ENCODE data around the gene FUCA2.

FUCA2 gene, protein sequence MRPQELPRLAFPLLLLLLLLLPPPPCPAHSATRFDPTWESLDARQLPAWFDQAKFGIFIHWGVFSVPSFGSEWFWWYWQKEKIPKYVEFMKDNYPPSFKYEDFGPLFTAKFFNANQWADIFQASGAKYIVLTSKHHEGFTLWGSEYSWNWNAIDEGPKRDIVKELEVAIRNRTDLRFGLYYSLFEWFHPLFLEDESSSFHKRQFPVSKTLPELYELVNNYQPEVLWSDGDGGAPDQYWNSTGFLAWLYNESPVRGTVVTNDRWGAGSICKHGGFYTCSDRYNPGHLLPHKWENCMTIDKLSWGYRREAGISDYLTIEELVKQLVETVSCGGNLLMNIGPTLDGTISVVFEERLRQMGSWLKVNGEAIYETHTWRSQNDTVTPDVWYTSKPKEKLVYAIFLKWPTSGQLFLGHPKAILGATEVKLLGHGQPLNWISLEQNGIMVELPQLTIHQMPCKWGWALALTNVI

DNA sequence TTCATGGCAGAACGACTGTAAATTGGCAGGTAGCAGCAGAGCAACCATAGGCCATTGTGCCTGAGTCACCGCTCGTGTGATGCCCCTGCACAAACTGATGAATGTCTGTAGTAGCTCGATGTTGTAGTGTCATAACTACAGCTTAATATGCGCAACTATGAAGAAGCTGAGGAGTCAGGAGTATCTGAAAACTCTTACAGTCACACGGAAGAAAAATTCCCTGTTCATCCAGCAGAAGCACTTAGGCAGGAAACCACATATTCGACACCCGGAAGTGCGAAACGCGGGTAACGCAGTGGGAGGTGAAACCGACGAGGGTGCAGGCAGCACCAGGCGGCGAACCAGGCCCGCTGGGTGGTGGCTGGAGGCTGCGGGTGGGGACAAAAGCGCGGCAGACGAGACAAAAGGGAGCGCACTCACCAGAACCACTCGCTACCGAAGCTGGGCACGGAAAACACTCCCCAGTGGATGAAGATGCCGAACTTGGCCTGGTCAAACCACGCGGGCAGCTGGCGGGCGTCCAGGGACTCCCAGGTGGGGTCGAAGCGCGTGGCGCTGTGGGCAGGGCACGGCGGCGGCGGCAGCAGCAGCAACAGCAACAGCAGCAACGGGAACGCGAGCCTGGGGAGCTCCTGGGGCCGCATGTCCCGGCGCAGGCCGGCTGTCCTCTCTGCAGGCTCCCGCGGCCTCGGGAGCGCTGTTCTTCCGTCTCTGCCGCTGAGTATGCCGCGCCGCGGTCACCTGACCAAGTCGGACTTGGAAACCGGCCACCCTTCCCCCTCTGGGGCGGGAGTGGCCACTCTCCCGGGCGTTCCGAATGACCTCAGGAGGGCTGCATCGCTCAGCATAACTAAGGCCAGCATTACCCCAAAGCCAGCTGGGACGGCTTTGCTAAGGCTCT, at the start of gene FUCA2:
Gene FUCA2 (minus strand): TSS at position 730 of the 901 bp plus-strand sequence. CDS start 86 bp downstream, at position 644.
- in situ Hi-C loops (cut with HindIII; ENCODE audit: low sequenced_read_pairs), result no loop called here

DNA sequence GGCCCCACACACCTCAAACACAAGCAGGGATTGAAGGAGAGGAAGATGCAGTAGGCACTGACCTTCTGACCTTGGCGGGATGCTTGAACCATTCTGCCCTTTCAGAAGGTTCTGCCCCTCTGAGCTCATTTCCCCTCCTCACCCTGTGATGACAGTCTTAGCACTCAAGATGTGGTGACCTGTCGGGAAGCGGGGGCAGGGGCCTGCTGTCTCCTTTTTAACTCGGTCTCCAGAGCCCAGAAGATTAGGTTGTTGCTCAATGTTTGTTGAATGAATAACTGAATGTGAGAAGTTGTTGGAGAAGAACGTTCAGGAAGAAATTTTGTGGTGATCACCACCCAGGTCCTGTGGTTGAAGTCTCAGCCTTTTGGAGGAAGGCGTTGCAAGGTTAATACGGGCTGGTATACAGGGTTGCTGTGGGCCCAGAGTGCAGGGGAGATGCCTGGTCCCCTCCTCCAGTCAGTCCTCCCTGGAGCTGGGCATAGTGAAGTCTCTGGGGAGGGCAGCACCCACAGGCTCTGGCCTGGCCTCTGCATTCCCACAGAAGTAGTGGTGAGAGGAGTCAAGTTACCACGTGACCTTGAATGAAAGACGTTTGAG, 49.7 kb upstream of the FUCA2 start:
- in situ Hi-C loops (cut with HindIII; ENCODE audit: low sequenced_read_pairs), result no loop called here

DNA sequence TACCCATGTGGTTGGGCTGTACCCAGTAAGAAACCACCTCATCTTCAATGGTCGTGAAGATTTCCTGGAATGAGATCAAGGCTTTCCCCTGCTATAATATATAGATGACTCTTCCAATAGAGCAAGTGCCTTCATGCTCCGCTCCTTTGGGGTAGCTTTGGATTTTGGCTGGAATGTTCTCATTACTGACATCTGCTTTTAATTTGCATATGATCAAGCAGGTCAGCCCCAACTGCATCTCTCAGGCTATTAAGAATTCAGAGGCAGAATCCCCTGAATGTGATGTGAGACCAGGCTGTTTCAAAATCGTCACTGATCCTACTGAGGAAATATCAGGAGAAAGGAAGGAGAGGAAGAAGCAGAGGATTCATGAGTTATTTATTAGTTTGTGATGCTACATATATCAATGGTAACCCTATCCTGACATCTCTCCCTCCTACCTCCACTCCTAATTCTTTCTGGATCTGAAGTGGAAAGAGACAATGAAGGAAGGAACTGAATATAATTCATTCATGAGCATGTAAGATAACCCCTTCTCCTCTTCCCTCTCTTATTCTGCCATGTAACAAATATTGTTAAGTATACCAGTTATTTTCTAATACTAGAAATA, 47.6 kb upstream of the FUCA2 start:
- in situ Hi-C loops (cut with HindIII; ENCODE audit: low sequenced_read_pairs), result no loop called here

DNA sequence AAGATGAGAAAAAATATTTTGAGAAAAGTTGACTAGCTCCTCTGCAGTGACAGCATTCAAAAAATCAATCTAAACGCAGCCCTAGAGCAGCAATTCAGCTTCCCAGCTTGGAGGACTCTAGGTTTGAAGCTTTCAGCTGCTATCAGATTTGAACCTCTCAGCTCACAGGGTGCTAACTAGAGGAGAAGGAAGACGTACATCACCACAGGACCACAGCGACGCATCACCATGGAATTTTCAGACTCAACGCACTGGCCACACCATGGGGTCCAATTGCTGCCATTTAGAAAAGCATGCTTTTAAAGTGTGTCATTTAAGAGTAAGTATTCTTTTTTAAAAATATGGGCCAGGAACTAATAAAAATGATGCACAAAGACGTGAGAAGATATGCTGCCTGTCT, 45.0 kb upstream of the FUCA2 start:
- in situ Hi-C loops (cut with HindIII; ENCODE audit: low sequenced_read_pairs), result no loop called here

DNA sequence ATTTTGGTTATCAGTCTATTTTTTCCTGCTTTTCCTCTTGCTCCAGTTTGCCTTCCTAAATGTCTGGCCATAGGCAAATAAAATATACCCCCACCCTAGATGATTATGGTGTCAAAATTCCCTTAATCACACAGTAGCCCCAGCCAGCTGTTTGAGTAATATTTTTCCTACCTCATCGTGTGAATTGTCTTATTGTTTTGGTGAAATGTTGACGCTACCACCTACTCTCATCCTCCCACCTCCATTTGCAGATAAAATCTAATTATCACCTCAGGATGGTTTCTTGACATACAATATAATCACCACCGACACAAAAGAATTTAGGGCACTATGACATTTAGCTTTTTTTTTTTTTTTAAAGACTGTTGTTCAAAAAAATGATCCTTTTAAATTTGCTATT, 44.1 kb upstream of the FUCA2 start:
- in situ Hi-C loops (cut with HindIII; ENCODE audit: low sequenced_read_pairs), result no loop called here

DNA sequence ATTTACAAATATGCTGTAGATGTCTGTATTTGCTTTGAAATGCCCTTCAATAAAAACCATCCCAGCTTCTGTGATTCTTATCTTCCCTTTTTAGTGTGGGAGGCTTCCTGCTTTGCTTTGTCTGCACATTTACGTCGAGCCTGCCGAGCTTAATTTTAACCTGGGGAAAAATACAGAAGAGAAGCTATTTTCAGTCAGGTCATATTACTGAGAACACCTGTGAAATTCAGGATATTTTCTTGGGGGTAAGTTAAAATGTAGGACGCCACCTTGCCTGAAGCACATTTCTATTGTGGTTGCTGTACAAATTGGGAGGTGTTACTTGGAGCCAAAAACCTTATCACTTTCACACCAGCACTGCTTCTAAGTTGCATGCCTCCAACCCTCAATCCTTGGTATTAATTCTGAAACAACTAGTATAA, 43.6 kb upstream of the FUCA2 start:
- in situ Hi-C loops (cut with HindIII; ENCODE audit: low sequenced_read_pairs), result no loop called here

DNA sequence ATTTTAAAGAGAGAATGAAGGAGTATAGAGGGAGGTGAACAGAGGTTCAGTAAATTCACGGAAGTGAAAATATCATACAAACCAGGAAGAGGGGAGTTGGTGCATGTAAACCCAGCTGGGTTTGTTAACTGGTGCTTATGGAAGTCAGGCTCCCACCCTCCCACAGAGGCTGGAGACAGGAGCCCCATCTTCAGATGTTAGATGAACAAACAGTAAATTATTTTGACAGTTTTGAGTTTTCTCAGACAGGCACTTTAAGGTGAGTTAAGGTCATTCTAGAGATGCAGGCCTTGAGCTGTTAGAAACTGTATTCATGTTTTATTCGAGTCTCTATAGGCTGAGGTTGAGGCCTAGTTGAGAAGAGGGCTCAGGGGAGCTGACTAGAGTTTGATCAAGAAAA, 41.8 kb upstream of the FUCA2 start:
- in situ Hi-C loops (cut with HindIII; ENCODE audit: low sequenced_read_pairs), result no loop called here

DNA sequence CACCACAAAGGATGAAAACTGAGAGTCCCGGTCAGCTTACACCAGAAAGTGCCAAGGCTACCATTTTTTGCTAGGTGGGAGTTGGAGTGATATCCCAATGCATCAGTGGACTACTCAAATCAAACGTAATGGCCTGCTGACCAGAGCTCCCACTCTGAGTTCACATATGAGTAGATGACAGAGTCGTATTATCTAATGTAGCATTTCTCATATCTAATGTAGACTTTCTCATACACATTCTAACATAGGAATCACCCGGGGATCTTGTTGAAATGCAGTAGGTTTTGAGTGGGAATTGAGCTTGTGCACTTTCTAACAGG, 38.4 kb upstream of the FUCA2 start:
- in situ Hi-C loops (cut with HindIII; ENCODE audit: low sequenced_read_pairs), result no loop called here

DNA sequence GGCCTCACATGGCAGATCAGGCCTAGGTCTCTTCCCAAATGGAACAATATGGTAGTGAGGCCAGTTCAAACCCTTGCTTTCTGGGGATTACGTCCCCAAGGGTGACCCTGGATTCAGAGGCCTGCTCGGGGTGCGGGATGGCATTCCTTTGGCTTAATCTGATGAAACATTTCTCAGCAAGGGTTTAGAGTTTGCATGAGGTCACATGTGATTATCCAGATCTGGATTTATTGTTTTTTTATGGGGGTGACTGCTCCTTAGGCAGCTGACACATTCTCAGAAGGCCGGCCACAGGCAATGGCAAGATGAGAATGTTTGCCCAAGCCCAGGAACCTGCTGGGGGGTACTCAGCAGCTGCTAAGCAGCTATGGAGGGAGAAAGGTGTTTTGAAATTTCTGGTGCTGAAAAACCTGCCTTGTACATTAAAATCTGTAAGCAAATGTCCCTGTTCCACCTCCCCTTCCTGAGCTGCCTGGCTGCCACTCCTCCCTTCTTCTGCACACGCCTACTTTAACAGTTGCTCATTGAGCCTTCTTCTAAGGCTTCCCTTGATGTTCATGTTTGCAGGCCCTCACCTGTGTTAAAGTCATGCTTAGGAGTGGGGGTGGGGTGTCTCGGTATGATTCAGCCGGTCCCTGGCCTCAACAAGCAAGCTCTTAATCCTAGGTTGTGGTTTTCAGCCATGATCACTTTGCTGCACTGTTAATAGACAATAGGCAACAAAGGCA, 37.9 kb upstream of the FUCA2 start:
- in situ Hi-C loops (cut with HindIII; ENCODE audit: low sequenced_read_pairs), result no loop called here

DNA sequence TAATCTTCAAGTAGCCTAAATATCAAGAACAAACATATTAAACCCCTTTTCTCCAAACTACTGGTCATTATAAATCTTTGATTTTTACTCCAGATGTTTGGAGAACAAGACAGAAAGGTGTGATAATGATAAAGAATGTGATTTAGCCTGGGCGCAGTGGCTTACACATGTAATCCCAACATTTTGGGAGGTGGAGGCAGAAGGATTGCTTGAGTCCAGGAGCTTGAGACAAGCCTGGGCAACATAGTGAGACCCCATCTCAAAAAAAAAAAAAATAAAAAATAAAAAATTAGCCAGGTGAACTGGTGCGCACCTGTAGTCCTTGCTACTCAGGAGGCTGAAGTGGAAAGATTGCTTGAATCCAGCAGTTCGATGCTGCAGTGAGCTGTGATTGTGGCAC, 35.1 kb upstream of the FUCA2 start:
- in situ Hi-C loops (cut with HindIII; ENCODE audit: low sequenced_read_pairs), result no loop called here

DNA sequence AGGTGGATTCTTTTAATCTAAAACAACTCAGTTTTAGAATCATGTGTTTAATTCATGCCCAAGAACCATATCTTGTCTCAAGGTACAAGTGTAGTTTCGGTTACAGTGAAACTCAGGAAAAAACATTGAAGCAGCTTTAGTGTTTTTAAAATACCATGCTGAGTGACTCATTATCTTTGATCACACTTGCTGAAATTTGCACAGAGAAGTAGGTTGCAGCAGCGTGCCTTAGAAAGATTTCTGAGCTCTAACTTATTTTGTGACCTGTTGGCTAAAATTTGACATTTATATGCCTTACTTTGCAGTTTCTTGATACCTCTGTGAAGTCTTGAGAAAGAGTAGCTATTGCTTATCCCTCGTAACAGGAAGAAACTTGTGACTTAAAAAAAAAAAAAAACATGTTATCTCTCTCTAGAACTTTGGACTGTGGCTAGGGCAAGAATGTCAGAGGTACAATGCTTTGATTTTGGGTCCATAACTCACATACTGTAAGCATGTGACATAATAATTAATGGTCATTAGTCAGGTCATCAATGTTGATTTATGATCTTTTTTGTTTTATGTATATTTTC, 34.5 kb upstream of the FUCA2 start:
- in situ Hi-C loops (cut with HindIII; ENCODE audit: low sequenced_read_pairs), result no loop called here

DNA sequence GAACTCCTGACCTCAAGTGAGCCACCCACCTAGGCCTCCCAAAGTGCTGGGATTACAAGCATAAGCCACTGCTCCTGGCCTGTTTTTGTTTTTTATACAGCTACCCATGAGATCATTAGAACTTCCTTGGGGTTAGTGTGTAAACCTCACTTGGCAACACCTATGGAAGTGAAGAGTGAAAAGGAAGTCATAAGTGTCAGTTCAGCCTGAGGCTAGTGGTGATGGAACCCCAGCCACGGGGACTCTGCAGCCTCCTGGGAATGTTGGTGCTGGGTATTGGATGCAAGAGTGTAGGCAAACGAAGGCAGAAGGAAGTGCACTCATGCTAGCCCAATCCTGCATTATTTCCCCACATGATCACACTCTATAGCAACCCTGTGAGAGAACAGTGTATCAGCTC, 33.6 kb upstream of the FUCA2 start:
- in situ Hi-C loops (cut with HindIII; ENCODE audit: low sequenced_read_pairs), result no loop called here

DNA sequence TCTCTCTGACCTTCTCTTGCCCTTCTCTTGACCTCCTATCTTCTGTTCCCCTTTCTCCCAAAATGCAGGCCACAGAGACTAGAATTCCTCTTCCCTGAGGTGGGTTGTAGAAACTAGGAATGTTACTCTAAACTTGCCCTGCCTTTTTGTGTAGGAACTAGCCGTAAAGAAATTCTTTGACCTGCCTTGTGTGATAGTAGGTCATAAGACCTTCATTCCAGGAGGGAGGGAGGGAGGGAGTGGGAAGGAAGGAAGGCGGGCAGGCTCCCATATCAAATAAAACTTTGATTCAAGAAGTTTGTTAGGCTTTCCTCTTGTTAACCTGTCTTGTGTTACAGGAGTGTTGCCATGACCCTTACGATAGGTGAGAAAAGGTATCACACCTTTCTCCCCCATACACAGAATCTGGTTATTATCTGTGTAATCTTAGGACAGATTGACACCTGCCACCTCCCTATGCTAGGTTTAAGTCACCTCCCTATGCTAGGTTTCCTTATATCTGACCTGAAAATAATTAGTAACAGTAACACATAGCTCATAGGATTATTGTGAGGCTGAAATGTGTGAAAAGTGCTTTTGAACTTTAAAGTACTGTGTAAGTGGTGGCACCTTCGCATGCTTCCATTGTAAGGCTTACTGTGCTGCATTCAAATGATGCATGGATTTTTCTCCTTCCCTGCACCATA, 32.6 kb upstream of the FUCA2 start:
- in situ Hi-C loops (cut with HindIII; ENCODE audit: low sequenced_read_pairs), result no loop called here

DNA sequence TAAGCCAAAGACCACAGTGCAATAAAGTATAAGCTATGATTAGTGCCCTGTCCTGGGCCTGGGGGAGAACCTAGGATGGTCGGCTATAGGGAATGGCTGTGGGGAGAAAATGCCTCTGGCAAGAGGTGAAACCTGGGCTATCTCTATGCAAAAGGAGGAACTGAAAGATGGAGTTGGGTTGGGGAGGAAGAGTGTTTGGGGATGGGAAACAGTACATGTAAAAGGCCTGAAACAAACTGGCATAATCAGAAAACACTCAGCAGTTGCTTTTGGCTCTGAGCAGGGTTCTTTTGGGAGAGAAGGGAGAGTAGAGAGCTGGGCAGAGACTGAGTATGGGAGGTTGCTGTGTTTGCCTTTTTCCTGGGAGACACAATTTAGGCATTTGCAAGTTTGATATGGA, 31.9 kb upstream of the FUCA2 start:
- in situ Hi-C loops (cut with HindIII; ENCODE audit: low sequenced_read_pairs), result no loop called here

DNA sequence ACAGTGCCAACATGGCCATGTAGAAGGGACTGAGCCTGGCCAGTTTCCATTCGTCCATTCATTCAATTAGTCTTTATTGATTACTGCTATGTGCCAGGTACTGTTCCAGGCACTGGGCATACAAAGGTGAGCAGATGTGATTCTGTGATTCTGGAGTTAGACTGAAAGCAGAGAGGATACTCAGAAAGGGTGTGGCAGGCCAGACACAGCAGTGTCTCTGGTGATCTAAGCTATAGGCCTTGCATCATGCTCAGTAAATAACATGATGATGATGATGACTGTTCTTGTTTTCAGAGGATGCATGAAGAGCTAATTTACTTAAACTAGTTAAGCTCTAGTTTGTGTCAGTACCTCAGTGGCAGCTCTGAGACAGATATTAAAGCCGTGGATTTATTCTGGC, 31.4 kb upstream of the FUCA2 start:
- in situ Hi-C loops (cut with HindIII; ENCODE audit: low sequenced_read_pairs), result no loop called here

DNA sequence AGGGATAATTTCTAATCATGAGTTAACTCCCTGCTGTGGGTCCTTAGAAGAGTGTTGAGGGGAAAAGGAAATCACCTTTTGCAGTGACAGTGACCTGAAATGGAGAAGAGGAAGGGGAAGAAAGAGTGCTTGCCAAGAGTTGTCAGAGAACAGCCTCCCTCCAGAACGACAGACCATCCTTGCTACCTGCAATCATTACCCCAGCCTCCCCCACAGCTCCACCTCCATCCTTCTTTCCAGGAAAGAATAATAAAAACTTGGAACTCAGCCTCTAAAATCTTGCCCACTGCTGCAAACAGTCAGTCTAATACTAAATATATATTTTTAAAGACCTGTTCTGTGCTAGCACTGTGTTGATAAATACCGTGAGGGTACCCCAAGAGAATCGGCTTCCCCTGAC, 28.7 kb upstream of the FUCA2 start:
- in situ Hi-C loops (cut with HindIII; ENCODE audit: low sequenced_read_pairs), result no loop called here

DNA sequence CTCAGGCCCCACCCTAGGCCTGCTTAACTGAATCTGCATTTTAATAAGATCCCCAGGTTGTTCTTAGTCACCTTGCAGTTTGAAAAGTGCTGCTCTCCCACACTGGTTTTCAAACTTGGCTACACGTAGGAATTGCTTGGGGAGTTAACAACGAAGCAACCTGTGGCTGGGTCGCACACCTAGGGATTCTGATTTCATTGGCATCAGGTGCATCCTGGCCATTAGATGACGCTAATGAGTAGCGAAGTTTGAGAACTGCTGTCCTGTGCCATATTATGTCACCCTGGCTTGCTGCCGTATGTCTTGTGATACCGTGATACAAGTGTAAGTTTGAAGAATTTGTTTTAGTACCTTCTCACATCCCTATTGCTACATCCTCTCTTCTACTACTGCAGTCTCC, 28.2 kb upstream of the FUCA2 start:
- in situ Hi-C loops (cut with HindIII; ENCODE audit: low sequenced_read_pairs), result no loop called here

DNA sequence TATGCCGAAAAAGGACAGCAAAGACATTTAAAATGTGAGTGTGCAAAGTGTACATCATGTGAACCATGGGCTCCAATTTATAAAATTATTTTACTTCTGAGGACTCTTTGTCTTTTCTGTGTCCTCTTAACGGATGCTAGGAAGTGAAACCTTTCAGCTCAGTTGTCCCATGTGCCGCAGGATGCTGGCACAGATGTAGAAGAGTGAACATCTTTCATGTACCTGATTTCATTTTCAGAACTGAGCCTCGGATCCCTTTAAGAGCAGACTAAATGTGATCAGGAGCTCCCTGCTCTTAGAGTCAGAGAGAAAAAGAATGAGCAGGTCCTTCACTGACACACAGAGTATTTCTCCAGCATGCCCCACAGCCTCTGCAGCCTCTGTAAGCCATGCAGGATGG, 27.6 kb upstream of the FUCA2 start:
- in situ Hi-C loops (cut with HindIII; ENCODE audit: low sequenced_read_pairs), result no loop called here

DNA sequence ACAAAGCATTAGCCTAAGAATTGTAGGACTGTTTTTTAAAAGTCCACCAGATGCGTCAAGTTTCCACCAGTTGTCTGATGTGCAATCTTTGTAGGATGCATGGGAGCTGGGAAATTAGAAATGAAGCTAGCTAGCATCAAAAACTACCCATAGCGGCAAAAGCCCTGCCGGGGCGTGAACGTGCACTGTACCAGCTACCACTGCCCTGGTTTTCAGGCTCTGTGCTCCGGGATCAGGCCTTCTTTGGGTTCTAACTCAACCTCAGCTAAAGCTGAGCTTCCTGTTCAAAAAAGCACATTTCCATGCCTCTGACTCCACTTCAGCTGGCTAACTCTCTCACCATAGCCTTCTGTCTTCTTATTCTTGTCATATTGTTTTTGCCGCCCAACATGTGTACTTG, 26.9 kb upstream of the FUCA2 start:
- in situ Hi-C loops (cut with HindIII; ENCODE audit: low sequenced_read_pairs), result no loop called here
